Suprapubic skin (tissue), 4 donors: Measurements from ENCODE around the gene TSPYL2.

Source experiments
- CTCF ChIP-seq, 2 donors: fragments of 200-600 bp in 1 of 2; fragments of 450-650 bp in 1 of 2; sonication (generic) in 1 of 2; IDR thresholded peaks; one replicate each; pipeline ENCODE4 v1.5.1; 2016 to 2019; ENCODE audit warnings: antibody characterized with exemption in 2 of 2, mild to moderate bottlenecking in 1 of 2, moderate library complexity in 1 of 2
- EP300 ChIP-seq: sonication (generic); formaldehyde crosslinking; IDR thresholded peaks from one replicate; pipeline ENCODE4 v1.6.1; 2017; ENCODE audit warnings: antibody characterized with exemption
- POLR2A ChIP-seq, 2 donors: fragments of 450-650 bp; IDR thresholded peaks; one replicate each; pipeline ENCODE4 v1.6.1; 2017; ENCODE audit warnings: antibody characterized with exemption in 2 of 2, mild to moderate bottlenecking in 2 of 2, moderate library complexity in 2 of 2
- POLR2AphosphoS5 ChIP-seq, 3 donors: sonication (generic); formaldehyde crosslinking; IDR thresholded peaks; one replicate each; pipeline ENCODE4 v1.6.1; 2017; ENCODE audit warnings: antibody characterized with exemption in 3 of 3

- no peak for TF ChIP-seq CTCF (IDR thresholded peaks at IDR 0.05)
- TF ChIP-seq EP300 = no peak
- TF ChIP-seq POLR2A (IDR thresholded peaks at IDR 0.05) = no peak
- no peak for TF ChIP-seq POLR2AphosphoS5 (IDR thresholded peaks at IDR 0.05)
These were observed 9.2 kb downstream of the TSPYL2 start for GRCh38 chrX:53091354-53091753.
